GM12865 (cell line): ENCODE measurements around the gene MINK1.

Source experiments
- DNase-seq: peaks from one replicate; pipeline ENCODE4 v3.0.0; 2010; ENCODE audit warnings: low read depth
- H3K4me3 ChIP-seq: 2 replicates; pipeline ENCODE4 v1.5.1; 2011; ENCODE audit warnings: mild to moderate bottlenecking, low read depth, low read length, control low read depth
- TF ChIP-seq, protein P1 (sequence below): IDR thresholded peaks from 2 replicates; pipeline ENCODE4 v1.5.1; 2011; ENCODE audit warnings: low read length, control low read depth, low read depth, inconsistent platforms; ENCODE audit not compliant: insufficient read depth; ENCODE audit errors: missing control alignments

Gene MINK1

DNA sequence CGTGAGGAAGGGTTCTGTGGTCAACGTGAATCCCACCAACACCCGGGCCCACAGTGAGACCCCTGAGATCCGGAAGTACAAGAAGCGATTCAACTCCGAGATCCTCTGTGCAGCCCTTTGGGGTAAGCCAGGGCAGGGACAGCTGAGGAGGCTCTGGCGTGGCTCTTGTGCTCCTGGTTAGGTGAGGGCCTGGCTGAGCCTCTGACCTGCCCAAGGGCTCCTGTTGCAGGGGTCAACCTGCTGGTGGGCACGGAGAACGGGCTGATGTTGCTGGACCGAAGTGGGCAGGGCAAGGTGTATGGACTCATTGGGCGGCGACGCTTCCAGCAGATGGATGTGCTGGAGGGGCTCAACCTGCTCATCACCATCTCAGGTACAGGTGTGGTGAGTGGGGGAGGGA is 62.0 kb downstream of the MINK1 start:
- TF ChIP-seq, protein P1, sequence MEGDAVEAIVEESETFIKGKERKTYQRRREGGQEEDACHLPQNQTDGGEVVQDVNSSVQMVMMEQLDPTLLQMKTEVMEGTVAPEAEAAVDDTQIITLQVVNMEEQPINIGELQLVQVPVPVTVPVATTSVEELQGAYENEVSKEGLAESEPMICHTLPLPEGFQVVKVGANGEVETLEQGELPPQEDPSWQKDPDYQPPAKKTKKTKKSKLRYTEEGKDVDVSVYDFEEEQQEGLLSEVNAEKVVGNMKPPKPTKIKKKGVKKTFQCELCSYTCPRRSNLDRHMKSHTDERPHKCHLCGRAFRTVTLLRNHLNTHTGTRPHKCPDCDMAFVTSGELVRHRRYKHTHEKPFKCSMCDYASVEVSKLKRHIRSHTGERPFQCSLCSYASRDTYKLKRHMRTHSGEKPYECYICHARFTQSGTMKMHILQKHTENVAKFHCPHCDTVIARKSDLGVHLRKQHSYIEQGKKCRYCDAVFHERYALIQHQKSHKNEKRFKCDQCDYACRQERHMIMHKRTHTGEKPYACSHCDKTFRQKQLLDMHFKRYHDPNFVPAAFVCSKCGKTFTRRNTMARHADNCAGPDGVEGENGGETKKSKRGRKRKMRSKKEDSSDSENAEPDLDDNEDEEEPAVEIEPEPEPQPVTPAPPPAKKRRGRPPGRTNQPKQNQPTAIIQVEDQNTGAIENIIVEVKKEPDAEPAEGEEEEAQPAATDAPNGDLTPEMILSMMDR = no peak
- DNase-seq = no peak

DNA sequence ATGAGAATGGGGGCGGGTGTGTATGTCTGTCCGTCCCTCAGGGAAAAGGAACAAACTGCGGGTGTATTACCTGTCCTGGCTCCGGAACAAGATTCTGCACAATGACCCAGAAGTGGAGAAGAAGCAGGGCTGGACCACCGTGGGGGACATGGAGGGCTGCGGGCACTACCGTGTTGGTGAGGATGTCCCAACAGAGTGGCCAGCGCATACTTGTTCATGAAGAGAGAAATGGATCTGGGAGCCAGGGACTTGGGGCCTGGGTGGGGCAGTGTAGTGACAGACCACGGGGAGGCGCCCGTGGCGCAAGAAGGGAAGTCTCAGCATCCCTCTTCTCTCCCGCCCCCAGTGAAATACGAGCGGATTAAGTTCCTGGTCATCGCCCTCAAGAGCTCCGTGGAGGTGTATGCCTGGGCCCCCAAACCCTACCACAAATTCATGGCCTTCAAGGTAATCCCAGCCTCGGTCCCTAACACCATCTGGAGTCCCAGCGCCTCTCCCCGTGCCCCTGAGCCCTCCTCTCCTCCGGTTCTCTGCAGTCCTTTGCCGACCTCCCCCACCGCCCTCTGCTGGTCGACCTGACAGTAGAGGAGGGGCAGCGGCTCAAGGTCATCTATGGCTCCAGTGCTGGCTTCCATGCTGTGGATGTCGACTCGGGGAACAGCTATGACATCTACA is 62.7 kb downstream of the MINK1 start:
- no peak overlapping the region for H3K4me3 ChIP-seq
- TF ChIP-seq, protein P1 = no peak
- DNase-seq = no peak

More for the DNA sequence above, 62.0 kb downstream of the MINK1 start:
- H3K4me3 ChIP-seq = no peak overlapping the region

- TF ChIP-seq, protein P1 = no peak
- DNase-seq = no peak
- no peak overlapping the region for H3K4me3 ChIP-seq
These were observed 63.4 kb downstream of the MINK1 start for GRCh38 chr17:4896332-4897197.

DNA sequence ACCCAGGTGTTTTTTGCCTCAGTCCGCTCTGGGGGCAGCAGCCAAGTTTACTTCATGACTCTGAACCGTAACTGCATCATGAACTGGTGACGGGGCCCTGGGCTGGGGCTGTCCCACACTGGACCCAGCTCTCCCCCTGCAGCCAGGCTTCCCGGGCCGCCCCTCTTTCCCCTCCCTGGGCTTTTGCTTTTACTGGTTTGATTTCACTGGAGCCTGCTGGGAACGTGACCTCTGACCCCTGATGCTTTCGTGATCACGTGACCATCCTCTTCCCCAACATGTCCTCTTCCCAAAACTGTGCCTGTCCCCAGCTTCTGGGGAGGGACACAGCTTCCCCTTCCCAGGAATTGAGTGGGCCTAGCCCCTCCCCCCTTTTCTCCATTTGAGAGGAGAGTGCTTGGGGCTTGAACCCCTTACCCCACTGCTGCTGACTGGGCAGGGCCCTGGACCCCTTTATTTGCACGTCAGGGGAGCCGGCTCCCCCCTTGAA is 64.1 kb downstream of the MINK1 start:
- no peak overlapping the region for H3K4me3 ChIP-seq
- TF ChIP-seq, protein P1 = no peak
- no peak for DNase-seq

DNA sequence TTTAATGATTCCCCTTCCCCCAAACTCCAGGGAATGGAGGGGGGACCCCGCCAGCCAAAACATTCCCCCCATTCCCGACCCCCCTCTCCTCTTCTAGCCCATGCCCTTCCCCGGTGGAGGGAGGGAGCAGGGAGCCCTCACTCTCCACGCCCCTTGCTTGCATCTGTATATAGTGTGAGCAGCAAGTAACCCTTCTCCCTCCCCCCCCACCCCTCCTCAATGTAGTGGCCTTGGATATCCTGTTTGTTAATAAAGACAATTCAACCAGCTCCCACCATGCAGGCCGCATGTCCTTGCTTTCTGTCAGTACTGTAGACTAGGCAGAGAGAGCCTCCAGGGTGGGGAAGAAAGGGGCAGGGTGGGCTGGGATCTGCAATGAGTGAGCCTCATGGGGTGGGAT is 64.6 kb downstream of the MINK1 start:
- H3K4me3 ChIP-seq = no peak overlapping the region
- TF ChIP-seq, protein P1 = no peak
- DNase-seq = no peak

GRCh38 chr17:4898351-4898750 is 65.2 kb downstream of the MINK1 start:
- TF ChIP-seq, protein P1 = no peak
- DNase-seq = no peak
- H3K4me3 ChIP-seq = no peak overlapping the region
